SK-N-SH (cell line): ENCODE data around the gene ATP6V1B1. TPM values are rescaled to one million over a fixed set of nuclear protein-coding genes. Genes with fewer than 3 reads are reported as not detected.

Experiments used
- CTCF ChIA-PET: fragments of 300-600, 350-600 bp; formaldehyde crosslinking; extraction: SDS; loops from one replicate; lab custom pipeline; 2021; lab: Yijun Ruan, JAX
- POLR2A ChIA-PET: fragments of 350-600 bp; sonication (Branson Sonifier 250); formaldehyde crosslinking; extraction: SDS; loops from one replicate; lab custom pipeline; 2020; ENCODE audit warnings: antibody characterized with exemption, inconsistent platforms; lab: Yijun Ruan, JAX
- DNase-seq: peaks from one replicate; pipeline ENCODE4 v3.0.0; 2012
- H2AFZ ChIP-seq: fragments of 200-600 bp; sonication (generic); 2 replicates; pipeline ENCODE4 v1.8.1; 2016; ENCODE audit warnings: antibody characterized with exemption, mild to moderate bottlenecking, low read depth
- H3F3A ChIP-seq: fragments of 200-600 bp; sonication (generic); replicated peaks from 2 replicates; pipeline ENCODE3; 2016; ENCODE audit warnings: antibody characterized with exemption, mild to moderate bottlenecking; ENCODE audit not compliant: insufficient read depth
- H3K27ac ChIP-seq, 2 experiments: fragments of 200-500 bp in 1 of 2; fragments of 200-600 bp in 1 of 2; sonication (Bioruptor generic) in 1 of 2; sonication (generic), shearing (Covaris generic) in 1 of 2; 2 replicates each; pipeline versions ENCODE4 v1.5.1 to v1.6.1; 2014 to 2016; ENCODE audit warnings: low read depth in 2 of 2, inconsistent platforms in 1 of 2, low read length in 1 of 2, mild to moderate bottlenecking in 1 of 2, mixed read lengths in 1 of 2
- H3K27me3 ChIP-seq: fragments of 200-600 bp; sonication (generic), shearing (Covaris generic); 2 replicates; pipeline ENCODE4 v1.6.1; 2016; ENCODE audit warnings: mixed run types; ENCODE audit not compliant: insufficient read depth
- H3K36me3 ChIP-seq, 2 experiments: fragments of 200-500 bp in 1 of 2; fragments of 200-600 bp in 1 of 2; sonication (Bioruptor generic) in 1 of 2; sonication (generic) in 1 of 2; replicated peaks in 1 of 2; 2 replicates each; pipeline versions ENCODE3 to v1.5.1; 2014 to 2016; ENCODE audit warnings: low read length in 1 of 2, mild to moderate bottlenecking in 1 of 2; ENCODE audit not compliant: insufficient read depth in 2 of 2, control insufficient read depth in 1 of 2
- H3K4me1 ChIP-seq, 2 experiments: fragments of 200-500 bp in 1 of 2; fragments of 200-600 bp in 1 of 2; sonication (Bioruptor generic) in 1 of 2; sonication (generic), shearing (Covaris generic) in 1 of 2; 2 replicates each; pipeline versions ENCODE4 v1.5.1 to v1.6.1; 2014 to 2016; ENCODE audit warnings: low read depth in 1 of 2, low read length in 1 of 2, mixed run types in 1 of 2; ENCODE audit not compliant: insufficient read depth in 2 of 2, control insufficient read depth in 1 of 2
- H3K4me2 ChIP-seq: fragments of 200-600 bp; sonication (generic), shearing (Covaris generic); 2 replicates; pipeline ENCODE4 v1.6.1; 2017; ENCODE audit warnings: mixed run types
- H3K4me3 ChIP-seq, 2 experiments: fragments of 200-500 bp in 1 of 2; fragments of 200-600 bp in 1 of 2; sonication (Bioruptor generic) in 1 of 2; sonication (generic), shearing (Covaris generic) in 1 of 2; 2 replicates each; pipeline versions ENCODE4 v1.5.1 to v1.8.1; 2014 to 2016; ENCODE audit warnings: low read depth in 2 of 2, inconsistent platforms in 1 of 2, low read length in 1 of 2, mild to moderate bottlenecking in 1 of 2, mixed read lengths in 1 of 2, moderate library complexity in 1 of 2
- H3K79me2 ChIP-seq: fragments of 200-600 bp; sonication (generic); 2 replicates; pipeline ENCODE4 v1.8.1; 2017; ENCODE audit warnings: mild to moderate bottlenecking; ENCODE audit not compliant: insufficient read depth
- H3K9ac ChIP-seq: fragments of 200-600 bp; sonication (generic); 2 replicates; pipeline ENCODE4 v1.6.1; 2017; ENCODE audit warnings: mixed run types
- H3K9me2 ChIP-seq: fragments of 200-600 bp; sonication (generic); 2 replicates; pipeline ENCODE4 v1.6.1; 2017; ENCODE audit warnings: mixed run types
- H3K9me3 ChIP-seq: fragments of 200-600 bp; sonication (generic); 2 replicates; pipeline ENCODE4 v1.6.1; 2017; ENCODE audit warnings: mixed run types, mild to moderate bottlenecking, moderate library complexity
- H4K20me1 ChIP-seq: fragments of 200-600 bp; sonication (generic); 2 replicates; pipeline ENCODE4 v1.6.1; 2017; ENCODE audit warnings: mild to moderate bottlenecking, mixed run types; ENCODE audit not compliant: insufficient read depth
- CHD2 ChIP-seq: fragments of 150-350 bp; IDR thresholded peaks from 2 replicates; pipeline ENCODE4 v1.6.1; 2018; ENCODE audit warnings: low read length; ENCODE audit not compliant: partially characterized antibody
- CTCF ChIP-seq: fragments of 200-600 bp; sonication (generic); IDR thresholded peaks from 2 replicates; pipeline ENCODE4 v1.6.1; 2017; ENCODE audit warnings: antibody characterized with exemption, mild to moderate bottlenecking, moderate library complexity
- ELF1 ChIP-seq: IDR thresholded peaks from 2 replicates; pipeline ENCODE4 v1.4.0; 2012
- EP300 ChIP-seq, 2 experiments: IDR thresholded peaks; 2 replicates each; pipeline versions ENCODE4 v1.4.0 to v1.6.1; 2012; ENCODE audit warnings: borderline replicate concordance in 1 of 2, low read depth in 1 of 2, low read length in 1 of 2
- EZH2phosphoT487 ChIP-seq: fragments of 200-600 bp; sonication (generic); IDR thresholded peaks from 2 replicates; pipeline ENCODE4 v1.6.1; 2017; ENCODE audit warnings: low read depth, mixed run types, mild to moderate bottlenecking, antibody characterized with exemption, moderate library complexity, borderline replicate concordance
- FOXJ3 ChIP-seq: sonication (generic); formaldehyde crosslinking; IDR thresholded peaks from 2 replicates; pipeline ENCODE4 v1.5.1; 2020; ENCODE audit warnings: mild to moderate bottlenecking, missing genetic modification reagents
- FOXM1 ChIP-seq: IDR thresholded peaks from 2 replicates; pipeline ENCODE4 v1.4.0; 2012; ENCODE audit warnings: low read depth, mild to moderate bottlenecking
- GATA2 ChIP-seq: sonication (generic); formaldehyde crosslinking; IDR thresholded peaks from 2 replicates; pipeline ENCODE4 v1.5.0; 2020; ENCODE audit warnings: mild to moderate bottlenecking, missing genetic modification reagents
- NFIC ChIP-seq: IDR thresholded peaks from 2 replicates; pipeline ENCODE4 v1.4.0; 2012; ENCODE audit warnings: borderline replicate concordance
- NRF1 ChIP-seq: IDR thresholded peaks from 2 replicates; pipeline ENCODE4 v1.6.1; 2012; ENCODE audit warnings: low read depth, mild to moderate bottlenecking, low read length
- POLR2AphosphoS5 ChIP-seq: IDR thresholded peaks from 2 replicates; pipeline ENCODE4 v1.6.1; 2012; ENCODE audit warnings: low read depth, low read length
- RAD21 ChIP-seq: IDR thresholded peaks from 2 replicates; pipeline ENCODE4 v1.6.1; 2012; ENCODE audit warnings: mild to moderate bottlenecking, low read length
- RCOR1 ChIP-seq: fragments of 150-350 bp; IDR thresholded peaks from 2 replicates; pipeline ENCODE4 v1.6.1; 2017; ENCODE audit warnings: antibody characterized with exemption, low read length
- RXRA ChIP-seq: IDR thresholded peaks from 2 replicates; pipeline ENCODE4 v1.4.0; 2012; ENCODE audit warnings: low read depth, mild to moderate bottlenecking, borderline replicate concordance
- SMC3 ChIP-seq: IDR thresholded peaks from 2 replicates; pipeline ENCODE4 v1.6.1; 2012; ENCODE audit warnings: low read depth, low read length, improper control_type of control experiment
- TCF12 ChIP-seq: IDR thresholded peaks from 2 replicates; pipeline ENCODE4 v1.4.0; 2012
- TEAD4 ChIP-seq: IDR thresholded peaks from 2 replicates; pipeline ENCODE4 v1.4.0; 2012; ENCODE audit warnings: mild to moderate bottlenecking, borderline replicate concordance; ENCODE audit not compliant: insufficient read depth
- YY1 ChIP-seq: IDR thresholded peaks from 2 replicates; pipeline ENCODE4 v1.4.0; 2012; ENCODE audit warnings: low read depth, mild to moderate bottlenecking
- ZBTB33 ChIP-seq: IDR thresholded peaks from 2 replicates; pipeline ENCODE4 v1.4.0; 2012; ENCODE audit warnings: low read depth, borderline replicate concordance
- WGBS: methylation state at CpG from one replicate; pipeline ENCODE4 v1.1.6; 2017; ENCODE audit warnings: low lambda C conversion rate; 5-methylcytosine and 5-hydroxymethylcytosine counted together
- polyA plus RNA-seq, 3 experiments: library from polyadenylated mRNA; depleted of rRNA; stranded (reverse); fragments of >200 nt; gene quantifications; 2 replicates each; pipeline ENCODE4 v1.2.3, GENCODE V29; 2012
- TF ChIP-seq, protein P1 (sequence below): IDR thresholded peaks from 2 replicates; pipeline ENCODE4 v1.6.1; 2012; ENCODE audit warnings: mild to moderate bottlenecking, low read depth, low read length, moderate library complexity

The ATP6V1B1 gene
- polyA plus RNA-seq, 1 of the 3 experiments (the other 2 are of a cell fraction): 4.9 TPM

- Histone ChIP-seq H3K27ac (no peak overlapping the region), H3K36me3 (no peaks in the 10 kb centered on the region), H3K27me3 (no peaks in the 10 kb centered on the region), H3K4me3 (peak overlapping the region; percentile 39 to 58), H3K9me3 (no peaks in the 10 kb centered on the region), H3K4me2 (peak overlapping the region; percentile 67), H3K9ac (no peak overlapping the region), H4K20me1 (no peaks in the 10 kb centered on the region), H3K79me2 (no peaks in the 10 kb centered on the region), H3F3A (no peaks in the 10 kb centered on the region), H3K4me1 (no peaks in the 10 kb centered on the region; a peak in 1 of 4 replicates), H3K9me2 (no peaks in the 10 kb centered on the region), H2AFZ (peak overlapping the region; percentile 76; the same call in 1 of the 2 replicates)
- TF ChIP-seq RAD21: peak; percentile 62
- peak; percentile 64 for TF ChIP-seq CTCF
- no peak for TF ChIP-seq EP300 (IDR thresholded peaks at IDR 0.05; ENCODE audit: borderline replicate concordance in 1 of 2, low read depth in 1 of 2, low read length in 1 of 2)
- 0 out of 2 replicates have a peak, but pooled peaks have one; percentile 21 for TF ChIP-seq SMC3
- TF ChIP-seq TCF12: no peak
- ChIA-PET POLR2A (no interaction called here), CTCF (interaction anchor here (0.6 to 9.5 kb wide), 36 partner anchors 9 to 1756 kb away, joined by 3 to 93 read pairs (median 4); partner anchors contain the start of genes ANKRD53, FAM136A, FIGLA and NAGK)
- 35% methylated on average over 48 of the region's 59 CpGs for WGBS
- DNase-seq: peak; percentile 84
These were observed 29.1 kb downstream of the ATP6V1B1 start for GRCh38 chr2:70964596-70965386.

DNA sequence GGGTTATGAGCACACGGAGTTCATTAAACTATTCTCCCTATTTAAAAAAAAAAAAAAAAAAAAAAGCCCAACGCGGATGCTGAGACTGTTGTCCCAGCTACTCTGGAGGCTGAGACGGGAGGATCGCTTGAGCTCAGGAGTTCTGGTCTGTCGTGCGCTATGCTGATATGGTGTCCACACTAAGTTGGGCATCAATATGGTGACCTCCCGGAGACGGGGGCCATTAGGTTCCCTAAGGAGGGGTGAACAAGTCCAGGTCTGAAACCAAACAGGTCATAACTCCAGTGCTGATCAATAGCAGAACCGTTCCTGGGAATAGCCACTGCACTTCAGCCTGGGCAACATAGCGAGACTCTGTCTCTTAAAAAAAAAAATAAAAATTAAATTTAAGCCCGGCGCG, 29.8 kb downstream of the ATP6V1B1 start:
- Histone ChIP-seq H2AFZ (peak overlapping the region; percentile 76; the same call in 1 of the 2 replicates), H4K20me1 (no peaks in the 10 kb centered on the region), H3K9me3 (no peaks in the 10 kb centered on the region), H3K27me3 (no peaks in the 10 kb centered on the region), H3K27ac (no peak overlapping the region), H3K4me1 (no peaks in the 10 kb centered on the region; a peak in 1 of 4 replicates), H3K4me3 (peak overlapping the region in 1 of 2 experiments; percentile 58; a peak in 1 of 4 replicates), H3K9me2 (no peaks in the 10 kb centered on the region), H3K9ac (no peak overlapping the region), H3F3A (no peaks in the 10 kb centered on the region), H3K4me2 (peak overlapping the region; percentile 67; the same call in 1 of the 2 replicates), H3K36me3 (no peaks in the 10 kb centered on the region), H3K79me2 (no peaks in the 10 kb centered on the region)
- ChIA-PET CTCF (interaction anchor here (0.5 to 9.5 kb wide), 19 partner anchors 9 to 1228 kb away, joined by 3 to 93 read pairs (median 5); partner anchors contain the start of genes ANKRD53, FAM136A, FIGLA and NAGK), POLR2A (interaction anchor here (0.7 kb wide), 1 partner anchor 271 kb away, joined by 4 read pairs; no protein-coding TSS in a partner anchor)
- DNase-seq: no peak
- 86% methylated on average over 14 of the region's 14 CpGs for WGBS
- no peak for TF ChIP-seq FOXJ3 (CRISPR knock-in tag)
- no peak for TF ChIP-seq NFIC
- no peak for TF ChIP-seq SMC3
- no peak for TF ChIP-seq RCOR1
- no peak for TF ChIP-seq CHD2
- TF ChIP-seq GATA2: no peak
- no peak for TF ChIP-seq TEAD4
- no peak for TF ChIP-seq ELF1
- TF ChIP-seq ZBTB33: no peak
- TF ChIP-seq FOXM1: no peak
- no peak for TF ChIP-seq EZH2phosphoT487
- no peak for TF ChIP-seq RXRA
- TF ChIP-seq POLR2AphosphoS5: no peak
- no peak for TF ChIP-seq YY1
- TF ChIP-seq, protein P1, sequence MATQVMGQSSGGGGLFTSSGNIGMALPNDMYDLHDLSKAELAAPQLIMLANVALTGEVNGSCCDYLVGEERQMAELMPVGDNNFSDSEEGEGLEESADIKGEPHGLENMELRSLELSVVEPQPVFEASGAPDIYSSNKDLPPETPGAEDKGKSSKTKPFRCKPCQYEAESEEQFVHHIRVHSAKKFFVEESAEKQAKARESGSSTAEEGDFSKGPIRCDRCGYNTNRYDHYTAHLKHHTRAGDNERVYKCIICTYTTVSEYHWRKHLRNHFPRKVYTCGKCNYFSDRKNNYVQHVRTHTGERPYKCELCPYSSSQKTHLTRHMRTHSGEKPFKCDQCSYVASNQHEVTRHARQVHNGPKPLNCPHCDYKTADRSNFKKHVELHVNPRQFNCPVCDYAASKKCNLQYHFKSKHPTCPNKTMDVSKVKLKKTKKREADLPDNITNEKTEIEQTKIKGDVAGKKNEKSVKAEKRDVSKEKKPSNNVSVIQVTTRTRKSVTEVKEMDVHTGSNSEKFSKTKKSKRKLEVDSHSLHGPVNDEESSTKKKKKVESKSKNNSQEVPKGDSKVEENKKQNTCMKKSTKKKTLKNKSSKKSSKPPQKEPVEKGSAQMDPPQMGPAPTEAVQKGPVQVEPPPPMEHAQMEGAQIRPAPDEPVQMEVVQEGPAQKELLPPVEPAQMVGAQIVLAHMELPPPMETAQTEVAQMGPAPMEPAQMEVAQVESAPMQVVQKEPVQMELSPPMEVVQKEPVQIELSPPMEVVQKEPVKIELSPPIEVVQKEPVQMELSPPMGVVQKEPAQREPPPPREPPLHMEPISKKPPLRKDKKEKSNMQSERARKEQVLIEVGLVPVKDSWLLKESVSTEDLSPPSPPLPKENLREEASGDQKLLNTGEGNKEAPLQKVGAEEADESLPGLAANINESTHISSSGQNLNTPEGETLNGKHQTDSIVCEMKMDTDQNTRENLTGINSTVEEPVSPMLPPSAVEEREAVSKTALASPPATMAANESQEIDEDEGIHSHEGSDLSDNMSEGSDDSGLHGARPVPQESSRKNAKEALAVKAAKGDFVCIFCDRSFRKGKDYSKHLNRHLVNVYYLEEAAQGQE: no peak
- no peak for TF ChIP-seq NRF1
